ENCODE results near the gene CDC42EP5. TPM values are rescaled to one million over a fixed set of nuclear protein-coding genes. Genes with fewer than 3 reads are reported as not detected.

Gene CDC42EP5
- total RNA-seq, 1 donor from 2014 or later: not detected

GRCh38 chr19:54462655-54463530 is 10.2 kb downstream of the CDC42EP5 start:
- Mint-ChIP-seq H3K27ac (ENCODE audit: unreplicated experiment) (peak overlapping the region; percentile 38), H3K36me3 (ENCODE audit: unreplicated experiment) (no peaks in the 10 kb centered on the region)

GRCh38 chr19:54462047-54462654 is 10.9 kb downstream of the CDC42EP5 start:
- Mint-ChIP-seq H3K36me3 (ENCODE audit: unreplicated experiment) (no peaks in the 10 kb centered on the region), H3K27ac (ENCODE audit: unreplicated experiment) (peak overlapping the region; percentile 48), H3K27me3 (ENCODE audit: unreplicated experiment) (peaks cover 14% of the 10 kb centered on the region), H3K4me1 (ENCODE audit: low read depth, unreplicated experiment) (peaks cover 3% of the 10 kb centered on the region), H3K9me3 (ENCODE audit: unreplicated experiment) (peaks cover 21% of the 10 kb centered on the region), H3K4me3 (ENCODE audit: unreplicated experiment) (peak overlapping the region; percentile 63)
- no peak for DNase-seq
- no peak for TF ChIP-seq CTCF (IDR thresholded peaks at IDR 0.05; ENCODE audit: partially characterized antibody, unreplicated experiment)

More at GRCh38 chr19:54462655-54463530, 10.2 kb downstream of the CDC42EP5 start:
- H3K27me3 Mint-ChIP-seq (ENCODE audit: unreplicated experiment): peaks cover 14% of the 10 kb centered on the region
- H3K9me3 Mint-ChIP-seq (ENCODE audit: unreplicated experiment): peaks cover 21% of the 10 kb centered on the region
- H3K4me3 Mint-ChIP-seq (ENCODE audit: unreplicated experiment): peak overlapping the region; percentile 63
- peaks cover 3% of the 10 kb centered on the region for H3K4me1 Mint-ChIP-seq (ENCODE audit: low read depth, unreplicated experiment)
- peak; percentile 72 for DNase-seq
- TF ChIP-seq CTCF (IDR thresholded peaks at IDR 0.05; ENCODE audit: partially characterized antibody, unreplicated experiment): no peak

- Mint-ChIP-seq H3K36me3 (ENCODE audit: unreplicated experiment) (no peaks in the 10 kb centered on the region), H3K27me3 (ENCODE audit: unreplicated experiment) (peaks cover 14% of the 10 kb centered on the region), H3K27ac (ENCODE audit: unreplicated experiment) (peak overlapping the region; percentile 48), H3K9me3 (ENCODE audit: unreplicated experiment) (peaks cover 21% of the 10 kb centered on the region), H3K4me3 (ENCODE audit: unreplicated experiment) (peak overlapping the region; percentile 63), H3K4me1 (ENCODE audit: low read depth, unreplicated experiment) (peaks cover 3% of the 10 kb centered on the region)
- no peak for TF ChIP-seq CTCF (IDR thresholded peaks at IDR 0.05; ENCODE audit: partially characterized antibody, unreplicated experiment)
- no peak for DNase-seq
Observed at GRCh38 chr19:54461613-54462012, 11.5 kb downstream of the CDC42EP5 start.

GRCh38 chr19:54461210-54461609 is 11.9 kb downstream of the CDC42EP5 start:
- DNase-seq: no peak
- peak overlapping the region; percentile 28 for H3K27ac Mint-ChIP-seq (ENCODE audit: unreplicated experiment)

More at GRCh38 chr19:54461210-54461609, 11.9 kb downstream of the CDC42EP5 start:
- Mint-ChIP-seq H3K27me3 (ENCODE audit: unreplicated experiment) (peaks cover 15% of the 10 kb centered on the region), H3K36me3 (ENCODE audit: unreplicated experiment) (no peaks in the 10 kb centered on the region), H3K4me1 (ENCODE audit: low read depth, unreplicated experiment) (peaks cover 3% of the 10 kb centered on the region), H3K9me3 (ENCODE audit: unreplicated experiment) (peaks cover 22% of the 10 kb centered on the region), H3K4me3 (ENCODE audit: unreplicated experiment) (peak overlapping the region; percentile 63)
- no peak for TF ChIP-seq CTCF (IDR thresholded peaks at IDR 0.05; ENCODE audit: partially characterized antibody, unreplicated experiment)
